Stimulated activated CD8-positive, alpha-beta memory T cell treated with anti-CD3 and anti-CD28 coated beads, Interleukin-4, amount 100 ng/mL, for 4 hours (primary cell): ENCODE data around the gene B4GALT5.
"Not testable (repeated sequence)": the region's sequence is repeated elsewhere in the genome, so short reads cannot be mapped to it uniquely, and the experiment has no call there.

Experiments used
- DNase-seq, 2 donors: peaks; one replicate each; pipeline ENCODE4 v3.0.0-alpha.2; 2020; ENCODE audit warnings: low read depth in 2 of 2, low spot score in 1 of 2

The B4GALT5 gene

GRCh38 chr20:49631061-49631716, 82.5 kb downstream of the B4GALT5 start:
- no peak for DNase-seq

DNA sequence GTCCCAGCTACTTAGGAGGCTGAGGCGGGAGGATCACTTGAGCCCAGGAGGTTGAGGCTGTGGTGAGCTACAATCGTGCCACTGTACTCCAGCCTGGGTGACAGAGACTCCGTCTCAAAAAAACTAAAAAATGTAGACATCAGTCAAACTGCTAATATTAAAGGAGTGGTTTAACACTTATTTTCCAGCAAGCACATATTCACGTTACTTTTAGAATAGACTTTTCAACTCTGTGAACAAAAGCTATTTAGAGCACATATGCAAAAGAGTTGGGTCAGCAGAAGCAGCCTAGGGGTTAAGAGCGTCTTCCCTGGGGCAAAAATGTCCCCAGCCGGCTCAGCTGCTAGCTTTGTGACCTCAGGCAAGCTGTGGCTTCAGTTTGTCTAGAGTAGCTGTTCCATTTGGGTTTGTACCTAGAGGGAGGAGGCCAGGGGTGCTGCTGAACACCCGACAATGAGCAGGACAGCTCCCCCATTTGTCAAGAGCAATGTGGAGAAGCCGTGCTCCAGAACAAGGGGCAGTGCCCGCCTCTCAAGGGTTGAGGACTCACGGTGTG, 83.2 kb downstream of the B4GALT5 start:
- no peak for DNase-seq

- no peak for DNase-seq
These were observed 84.1 kb downstream of the B4GALT5 start for GRCh38 chr20:49629606-49630005.

DNA sequence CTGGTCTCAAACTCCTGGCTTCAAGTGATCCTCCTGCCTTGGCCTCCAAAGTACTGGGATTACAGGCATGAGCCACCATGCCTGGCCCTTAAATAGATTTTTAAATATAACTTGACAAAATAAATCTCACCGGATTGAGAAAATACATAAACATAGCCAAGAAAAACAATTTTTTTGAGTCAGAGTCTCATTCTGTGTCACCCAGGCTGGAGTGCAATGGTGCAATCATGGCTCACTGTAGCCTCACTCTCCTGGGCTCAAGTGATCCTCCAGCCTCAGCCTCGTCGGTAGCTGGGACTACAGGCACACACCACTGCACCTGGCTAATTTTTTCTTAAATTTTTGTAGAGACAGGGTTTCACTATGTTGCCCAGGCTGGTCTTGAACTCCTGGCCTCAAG, 85.4 kb downstream of the B4GALT5 start:
- not testable (repeated sequence) for DNase-seq

GRCh38 chr20:49627329-49627761, 86.3 kb downstream of the B4GALT5 start:
- DNase-seq, result no peak

GRCh38 chr20:49624988-49625387, 88.7 kb downstream of the B4GALT5 start:
- not testable (repeated sequence) for DNase-seq

GRCh38 chr20:49624317-49624716, 89.4 kb downstream of the B4GALT5 start:
- no peak for DNase-seq

DNA sequence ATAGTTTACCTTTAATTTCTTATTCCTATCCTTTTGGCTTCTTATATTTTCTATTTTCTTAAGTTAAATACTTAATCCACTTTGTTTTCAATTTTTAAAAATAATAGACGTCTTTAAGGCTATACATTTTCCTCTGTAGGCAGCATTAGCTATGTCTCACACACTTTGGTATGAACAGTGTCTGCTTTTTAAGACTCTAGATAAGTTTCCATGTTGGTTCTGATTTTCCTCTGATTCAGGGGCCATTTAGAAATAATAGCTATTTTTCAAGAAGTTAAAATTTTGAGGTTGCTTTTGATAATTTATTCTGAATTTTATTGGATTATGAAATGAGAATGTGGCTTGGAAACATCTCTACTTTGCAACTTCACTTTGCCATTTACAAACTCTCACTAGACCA, 91.4 kb downstream of the B4GALT5 start:
- no peak for DNase-seq

DNA sequence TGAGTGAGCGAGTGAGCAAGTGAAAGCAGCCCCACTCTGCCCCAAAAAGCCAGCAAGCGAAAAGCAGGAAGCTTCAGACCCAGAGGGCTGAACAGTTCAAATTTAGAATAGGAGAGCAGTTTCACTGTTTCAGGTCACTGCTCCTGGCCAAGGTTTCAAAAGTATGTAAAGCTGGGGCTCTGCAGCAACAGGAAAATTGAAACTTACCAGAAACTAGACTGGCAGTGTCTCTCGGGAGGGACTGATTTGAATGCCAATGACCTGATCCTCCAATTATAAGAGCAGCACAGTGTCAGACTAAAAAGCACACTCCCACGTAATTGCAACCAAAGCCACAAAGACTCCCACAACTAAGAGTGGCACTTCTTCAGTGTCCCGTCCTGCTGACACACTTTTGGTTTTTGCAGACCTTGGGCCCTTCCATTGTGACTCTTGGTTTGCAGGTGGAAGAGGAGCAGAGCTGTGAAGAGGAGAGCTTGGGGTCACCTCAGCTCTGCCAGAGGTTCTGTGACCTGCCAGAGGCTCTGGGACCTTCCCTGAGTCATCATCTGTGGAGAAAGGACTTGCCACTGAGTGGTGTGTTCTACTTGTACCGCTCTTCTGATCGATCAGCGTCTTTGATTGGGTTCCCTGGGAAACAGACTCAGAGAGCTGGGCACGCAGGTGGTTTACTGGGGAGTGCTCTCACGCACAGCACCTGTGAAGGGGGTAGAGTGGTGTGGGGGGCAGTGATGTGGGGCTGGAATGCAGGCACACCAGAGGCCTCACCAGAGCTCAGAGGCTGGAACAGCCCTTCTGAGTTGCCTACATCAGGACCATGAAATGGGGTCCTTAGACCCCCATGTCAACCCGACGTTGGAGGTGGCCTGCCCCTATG, 93.1 kb downstream of the B4GALT5 start:
- no peak for DNase-seq

GRCh38 chr20:49619113-49620048, 94.3 kb downstream of the B4GALT5 start:
- no peak for DNase-seq

- no peak for DNase-seq
These were observed 95.4 kb downstream of the B4GALT5 start for GRCh38 chr20:49618289-49618688.

- DNase-seq, result not testable (repeated sequence)
These were observed 96.3 kb downstream of the B4GALT5 start for GRCh38 chr20:49617394-49617793.

- no peak for DNase-seq
These were observed 97.3 kb downstream of the B4GALT5 start for GRCh38 chr20:49616154-49617007.

DNA sequence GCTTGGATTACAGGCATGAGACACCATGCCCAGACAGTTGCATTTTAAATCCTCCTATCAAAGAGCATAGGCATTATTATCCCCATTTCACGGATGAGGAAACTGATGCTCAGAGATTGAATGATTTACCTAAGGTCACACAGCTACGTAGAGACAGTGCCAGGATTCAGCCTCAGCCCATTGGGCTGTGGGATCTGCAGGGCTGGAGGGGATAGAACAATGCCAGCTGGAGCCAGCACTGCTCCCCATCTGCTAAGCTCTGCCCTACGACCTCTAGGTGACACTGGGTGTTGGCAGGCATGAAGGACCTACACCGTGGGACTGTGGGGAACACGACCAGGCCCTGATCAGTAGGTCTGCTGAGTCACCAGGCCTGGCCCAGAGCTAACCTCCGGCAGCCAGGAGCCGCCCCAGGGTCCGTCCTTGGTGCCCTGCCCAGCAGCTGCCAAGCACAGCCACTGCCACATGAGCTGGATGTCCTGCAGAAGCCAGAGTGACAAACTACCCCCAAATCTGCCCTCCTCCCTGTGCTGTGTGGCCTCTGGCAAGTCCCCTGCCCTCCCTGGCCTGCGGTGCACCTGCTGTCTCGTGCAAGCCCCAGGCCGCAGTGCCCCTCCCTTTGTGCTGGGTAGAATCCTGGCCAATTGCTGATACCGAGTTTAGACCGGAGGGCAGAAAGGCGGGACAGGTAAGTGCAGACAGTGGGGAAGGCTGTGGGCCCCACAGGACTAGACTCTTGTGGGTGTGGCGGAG, 98.1 kb downstream of the B4GALT5 start:
- no peak for DNase-seq

DNA sequence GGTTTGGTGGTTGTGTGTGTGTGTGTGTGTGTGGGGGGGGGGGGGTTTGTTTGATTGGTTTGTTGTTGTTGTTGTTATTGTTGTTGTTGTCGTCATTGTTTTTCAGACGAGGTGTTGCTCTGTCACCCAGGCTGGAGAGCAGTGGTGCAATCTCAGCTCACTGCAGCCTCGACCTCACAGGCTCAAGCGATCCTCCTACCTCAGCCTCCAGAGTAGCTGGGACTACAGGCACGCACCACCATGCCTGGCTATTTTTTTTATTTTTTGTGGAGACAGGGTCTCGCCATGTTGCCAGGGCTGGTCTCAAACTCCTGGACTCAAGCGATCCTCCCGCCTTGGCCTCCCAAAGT, 98.7 kb downstream of the B4GALT5 start:
- not testable (repeated sequence) for DNase-seq

DNA sequence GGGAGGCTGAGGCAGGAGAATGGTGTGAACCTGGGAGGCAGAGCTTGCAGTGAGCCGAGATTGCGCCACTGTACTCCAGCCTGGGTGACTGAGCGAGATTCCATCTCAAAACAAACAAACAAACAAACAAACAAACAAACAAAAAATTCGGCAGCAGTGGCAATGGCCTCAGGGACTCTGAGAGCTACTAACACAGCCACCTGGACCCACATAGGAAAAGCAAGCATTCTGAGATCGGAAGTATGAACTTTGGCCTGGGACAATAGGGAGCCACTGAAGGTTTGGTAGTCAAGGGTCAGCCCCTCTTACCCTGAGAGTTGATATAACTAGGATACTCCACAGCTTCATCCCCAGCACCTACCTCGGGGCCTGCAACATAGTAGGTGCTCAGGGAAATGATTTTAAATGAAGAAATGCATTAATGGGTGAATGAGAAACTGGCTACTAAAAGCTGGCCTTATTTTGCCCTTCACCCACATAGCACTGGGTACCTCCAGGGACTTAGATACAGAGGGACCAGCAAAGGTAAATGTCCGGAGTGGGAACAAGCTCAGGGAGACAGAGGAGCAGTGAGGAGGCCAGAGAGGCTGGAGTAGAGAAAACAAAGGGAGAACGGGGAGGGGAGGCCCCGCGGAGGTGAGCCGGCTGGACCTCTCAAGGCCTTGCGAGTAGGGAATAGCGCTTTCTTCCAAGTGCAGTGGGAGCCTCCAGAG, 99.2 kb downstream of the B4GALT5 start:
- DNase-seq, result no peak

GRCh38 chr20:49612127-49612738, 101.4 kb downstream of the B4GALT5 start:
- DNase-seq, result no peak

GRCh38 chr20:49611539-49612126, 102.0 kb downstream of the B4GALT5 start:
- DNase-seq, result not testable (repeated sequence)
